T1000 (cell line): Measurements from ENCODE around the gene IDH3B.
"Not testable (repeated sequence)": the region's sequence is repeated elsewhere in the genome, so short reads cannot be mapped to it uniquely, and the experiment has no call there.

Experiments
- DNase-seq: peaks from one replicate; lab custom pipeline; 2025; ENCODE audit warnings: mixed read lengths; lab: John Stamatoyannopoulos, UW

Gene IDH3B

DNA sequence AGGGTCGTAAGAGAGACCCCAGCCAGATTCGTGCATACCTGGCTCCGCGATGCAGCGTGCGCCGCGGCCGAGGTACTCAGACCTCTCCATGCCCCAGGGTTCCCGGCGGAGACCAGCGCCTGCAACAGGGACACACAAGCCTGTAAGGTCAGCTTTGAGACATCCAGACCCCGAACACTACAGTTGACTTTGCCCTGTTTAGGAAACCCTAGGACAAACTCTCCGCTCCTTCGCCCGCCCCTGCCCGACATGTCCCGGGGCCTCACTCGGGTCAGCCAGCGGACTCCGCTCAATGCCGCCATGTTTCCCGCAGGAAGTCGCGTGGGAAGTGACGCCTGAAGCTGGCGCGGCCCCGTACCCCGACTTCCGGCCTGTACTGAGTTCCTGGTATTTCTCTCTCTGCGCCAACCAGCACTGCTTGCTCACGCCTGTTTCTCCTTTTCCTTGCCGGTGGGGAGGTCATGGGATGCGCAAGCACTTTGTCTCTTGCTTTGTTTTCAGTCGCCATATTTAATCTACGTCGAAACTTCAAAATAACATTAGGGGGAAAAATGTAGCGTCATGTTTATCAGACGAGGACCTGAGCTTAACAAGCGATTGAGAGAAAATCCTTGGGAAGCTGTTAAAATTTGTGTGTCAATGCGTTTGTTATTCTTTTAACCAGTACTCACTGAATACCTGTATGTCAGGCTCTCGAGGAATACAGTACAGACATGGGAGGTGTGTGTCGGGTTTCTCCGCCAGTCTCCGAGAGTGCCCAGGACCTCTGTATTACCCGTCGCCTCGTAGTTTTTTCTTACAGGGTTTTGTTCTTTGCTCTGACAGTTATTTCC lies at the start of gene IDH3B:
IDH3B (minus strand) TSS at position 330 of the 833 bp plus-strand sequence; CDS start at position 302, 28 bp downstream.
- peak; percentile 77 for DNase-seq

DNA sequence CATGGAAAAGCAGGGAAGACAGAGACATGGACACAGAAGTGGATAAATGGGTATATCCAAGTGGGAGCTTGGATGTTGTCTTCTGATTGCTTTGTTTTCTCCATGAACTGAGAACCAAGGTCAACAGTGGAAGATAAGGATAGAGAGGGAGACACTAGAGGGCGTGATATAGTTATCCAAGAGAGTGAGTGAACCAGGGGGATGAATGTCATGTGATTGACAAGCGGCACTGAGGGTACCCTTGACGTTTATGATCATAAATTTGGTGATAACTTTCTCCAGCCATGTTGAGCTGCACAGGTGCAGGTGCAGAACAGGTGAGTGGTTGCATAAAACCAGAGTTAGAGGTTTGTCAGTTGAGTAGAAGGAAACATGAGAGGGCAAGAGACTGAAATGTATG lies 49.3 kb upstream of the IDH3B start:
- no peak for DNase-seq

DNA sequence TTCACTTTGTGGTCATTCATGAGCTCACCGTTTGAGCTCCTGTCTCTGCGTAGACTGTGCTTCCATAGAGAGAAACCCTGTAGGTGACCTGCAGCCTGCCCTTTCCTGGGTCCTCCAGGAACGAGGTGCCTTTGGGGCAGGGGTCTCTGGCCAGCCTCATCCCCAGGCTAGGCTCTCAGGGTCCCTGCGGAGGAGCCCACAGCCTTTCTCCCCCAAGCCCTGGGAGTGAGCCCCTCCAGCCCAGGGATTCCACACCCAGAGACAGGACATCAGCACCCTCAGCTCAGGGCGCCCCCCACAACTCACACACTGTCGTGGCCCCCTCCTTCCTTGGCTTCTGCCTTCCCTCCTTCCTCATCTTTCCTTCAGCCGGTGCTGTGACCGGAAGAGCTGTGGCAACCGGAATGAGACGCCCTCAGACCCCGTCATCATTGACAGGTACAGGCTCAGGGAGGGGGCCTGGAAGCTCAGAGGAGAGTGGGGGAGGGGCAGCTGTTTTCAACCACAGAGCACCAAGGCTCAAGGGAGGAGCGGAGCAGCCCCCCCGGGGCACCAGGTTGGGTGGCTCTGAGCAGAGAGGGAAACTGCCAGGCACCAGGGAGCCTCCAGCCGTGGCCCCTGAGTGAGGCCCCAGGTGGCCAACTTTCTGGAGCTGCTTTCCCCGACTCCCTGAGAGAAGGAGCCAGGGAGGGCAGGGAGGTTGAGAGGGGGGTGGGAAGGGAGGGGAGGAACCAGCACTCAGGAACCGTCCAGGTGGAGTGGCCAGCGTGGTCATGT lies 45.4 kb upstream of the IDH3B start:
- DNase-seq: no peak

DNA sequence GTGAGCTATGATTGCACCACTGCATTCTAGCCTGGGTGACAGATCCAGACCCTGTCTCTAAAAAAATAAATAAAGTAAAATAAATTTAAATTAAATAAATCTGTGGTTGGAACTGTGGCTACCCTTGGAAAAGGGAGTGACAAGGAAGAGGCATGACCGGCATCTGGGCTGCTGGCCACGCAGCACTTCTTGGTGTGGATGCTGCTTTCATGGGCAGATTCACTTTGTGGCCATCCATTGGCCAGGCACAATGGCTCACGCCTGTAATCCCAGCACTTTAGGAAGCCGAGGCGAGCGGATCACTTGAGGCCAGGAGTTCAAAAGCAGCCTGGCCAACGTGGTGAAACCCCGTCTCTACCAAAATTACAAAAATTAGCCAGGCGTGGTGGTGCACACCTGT lies 44.6 kb upstream of the IDH3B start:
- DNase-seq: no peak

DNA sequence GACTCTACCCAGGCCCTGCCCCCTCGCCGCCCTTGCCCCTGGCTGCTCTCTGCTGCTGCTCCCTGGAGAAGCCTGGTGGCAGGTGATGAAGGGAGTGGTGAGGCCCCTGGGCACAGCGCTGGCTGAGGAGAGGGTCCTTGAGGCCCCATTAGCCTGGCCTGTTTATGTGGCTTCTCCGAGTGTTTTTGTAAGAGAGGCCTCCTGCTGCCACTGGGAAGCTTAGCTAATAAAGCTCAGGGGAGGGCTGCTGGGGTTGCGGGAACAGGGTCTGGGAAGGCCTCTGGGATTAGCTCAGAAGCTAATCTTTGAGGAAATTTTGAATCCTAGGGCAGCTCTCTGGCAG lies 44.0 kb upstream of the IDH3B start:
- DNase-seq: no peak

DNA sequence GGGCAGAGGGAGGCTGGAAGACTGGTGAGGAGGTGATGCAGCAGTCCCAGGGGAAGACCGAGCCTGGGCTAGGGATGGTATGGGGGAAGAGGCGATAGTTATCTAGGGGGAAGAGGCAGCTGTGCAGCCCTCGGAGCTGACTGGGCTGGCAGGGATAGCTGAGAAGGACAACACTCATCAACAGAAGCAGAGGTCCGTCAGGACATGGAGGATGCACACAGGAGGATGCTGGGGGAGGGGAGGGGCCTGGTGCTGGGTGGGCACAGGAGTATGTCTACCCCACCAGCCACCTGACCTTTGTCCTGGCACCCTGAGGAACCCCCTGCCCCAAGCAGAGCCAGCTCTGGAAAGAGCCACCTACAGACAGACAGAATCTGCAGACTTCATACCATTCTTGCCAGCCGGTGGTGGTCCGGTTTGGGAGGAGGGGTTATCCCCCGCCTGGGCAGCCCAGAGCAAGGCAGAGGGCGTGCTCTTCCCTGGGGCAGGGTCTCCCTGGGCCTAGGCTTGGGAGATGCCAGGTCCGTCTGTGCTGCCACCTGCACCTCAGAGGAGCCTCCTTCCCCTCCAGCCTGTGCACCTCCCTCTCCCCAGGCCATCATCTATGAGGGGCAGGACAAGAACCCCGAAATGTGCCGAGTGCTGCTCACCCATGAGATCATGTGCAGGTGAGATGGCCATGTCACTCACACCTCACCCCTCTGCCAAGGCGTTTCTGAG lies 43.5 kb upstream of the IDH3B start:
- no peak for DNase-seq

DNA sequence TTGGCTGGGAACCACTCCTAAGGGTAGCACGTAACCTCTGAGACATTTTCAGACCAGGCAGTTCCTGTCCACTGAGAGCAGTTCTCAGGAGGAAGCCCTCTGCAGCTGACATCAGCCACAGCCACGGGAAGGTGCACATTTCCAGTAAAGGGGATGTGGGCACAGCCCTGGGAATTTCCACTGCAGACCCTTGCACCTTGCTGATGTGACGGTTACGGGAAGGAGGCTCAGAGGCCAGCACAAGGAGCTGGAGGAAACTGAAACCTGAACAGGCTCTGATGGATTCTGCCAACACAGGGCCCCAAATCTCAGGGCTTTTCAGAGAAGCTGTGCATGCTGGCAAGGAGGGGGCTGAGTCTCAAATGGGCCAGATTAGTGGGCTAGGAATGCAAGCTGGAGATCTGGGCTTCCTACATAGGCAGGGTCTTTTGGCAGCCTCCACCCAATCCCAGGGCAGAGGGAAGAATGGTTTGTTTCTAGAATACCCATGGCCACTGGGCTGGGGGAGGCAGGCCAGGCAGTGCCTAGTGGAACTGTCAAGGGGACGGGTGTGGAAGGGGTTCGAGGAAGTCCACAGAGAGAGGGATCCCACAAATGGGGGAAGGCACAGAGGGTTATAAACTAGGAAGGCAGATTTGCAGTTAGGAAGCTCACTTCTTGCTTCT lies 42.8 kb upstream of the IDH3B start:
- DNase-seq: no peak

DNA sequence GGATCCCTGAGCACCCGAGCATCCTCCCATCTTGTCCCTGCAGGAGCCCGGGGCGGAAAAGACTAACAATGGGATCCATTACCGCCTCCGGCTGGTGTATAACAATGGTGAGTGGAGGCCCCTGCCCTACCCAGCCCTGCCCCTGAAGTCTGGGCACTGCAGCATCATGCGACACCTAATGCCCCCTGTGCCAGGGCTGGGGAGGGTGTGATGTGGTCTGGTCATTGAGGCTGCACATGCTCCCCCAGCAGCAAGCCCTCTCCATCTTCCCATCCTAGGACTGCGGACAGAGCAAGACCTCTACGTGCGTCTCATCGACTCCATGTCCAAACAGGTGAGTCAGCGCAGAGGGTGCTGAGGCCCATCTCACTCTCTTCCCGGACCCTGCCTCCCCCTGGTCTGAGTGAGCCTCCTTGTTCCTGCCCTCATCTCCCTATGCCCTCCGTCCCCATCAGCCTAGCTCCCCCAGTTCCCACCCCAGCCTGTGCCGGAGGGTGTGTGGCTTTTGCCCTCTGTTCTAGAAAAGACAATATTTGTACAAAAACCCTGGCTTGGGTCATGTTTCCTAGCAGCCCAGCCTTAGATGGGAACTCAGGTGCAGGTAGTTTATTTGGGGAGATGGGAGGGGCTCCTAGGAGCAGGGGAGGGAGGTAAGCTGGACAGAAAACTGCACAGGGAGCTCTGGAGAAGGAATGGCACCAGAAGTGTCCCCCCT lies 42.1 kb upstream of the IDH3B start:
- no peak for DNase-seq

DNA sequence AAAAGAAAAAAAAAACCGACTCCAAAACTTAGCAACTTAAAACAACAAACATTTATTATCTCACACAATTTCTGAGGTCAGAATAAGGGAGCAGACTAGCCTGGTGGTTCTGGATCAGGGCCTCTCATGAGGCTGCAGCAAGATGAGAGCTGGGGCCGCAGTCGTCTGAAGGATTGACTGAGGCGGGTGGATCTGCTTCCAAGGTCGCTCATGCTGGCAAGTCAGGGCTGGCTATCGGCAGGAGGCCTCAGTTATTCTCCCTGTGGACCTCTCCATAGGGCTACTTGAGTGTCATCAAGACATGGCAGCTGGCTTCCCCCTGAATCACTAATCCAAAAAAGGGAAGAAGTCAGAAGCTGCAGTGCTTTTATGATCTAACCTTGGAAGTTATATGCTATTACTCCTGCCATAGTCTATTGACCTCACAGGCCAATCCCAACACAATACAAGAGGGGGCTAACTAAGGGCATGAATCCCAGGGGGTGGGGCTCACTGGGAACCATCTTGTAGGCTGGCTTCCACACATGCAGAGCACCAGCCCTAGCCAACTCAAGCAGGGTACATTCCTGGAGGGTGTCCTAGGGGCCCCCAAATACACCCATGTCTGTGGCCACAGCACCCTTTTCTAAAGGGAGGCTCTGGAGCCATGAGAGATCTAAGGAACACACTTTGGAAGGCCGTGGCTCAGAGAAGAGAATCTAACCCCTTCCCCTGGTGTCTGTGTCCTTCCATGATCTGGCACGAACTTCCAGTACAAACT lies 39.9 kb upstream of the IDH3B start:
- no peak for DNase-seq

DNA sequence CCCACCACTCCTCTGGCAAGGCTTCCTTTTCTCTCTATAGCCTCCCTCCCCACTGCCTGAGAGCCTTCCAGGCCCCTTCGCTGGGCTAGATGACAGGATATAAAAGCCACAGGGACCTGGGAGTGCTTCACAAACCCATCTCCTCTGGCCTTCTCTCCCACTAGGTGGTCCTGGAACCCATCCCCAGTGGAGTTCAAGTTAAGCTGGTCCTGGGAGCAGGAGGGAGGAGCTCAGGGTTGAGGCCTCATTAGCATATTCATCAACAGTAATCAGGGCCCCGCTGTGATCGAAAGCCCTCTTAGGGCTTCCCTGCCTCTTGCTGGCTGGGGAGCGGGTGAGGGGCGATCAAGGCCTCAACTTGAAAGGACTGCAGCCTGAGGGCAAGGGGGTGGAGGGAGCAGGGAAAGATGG lies 37.7 kb upstream of the IDH3B start:
- no peak for DNase-seq

DNA sequence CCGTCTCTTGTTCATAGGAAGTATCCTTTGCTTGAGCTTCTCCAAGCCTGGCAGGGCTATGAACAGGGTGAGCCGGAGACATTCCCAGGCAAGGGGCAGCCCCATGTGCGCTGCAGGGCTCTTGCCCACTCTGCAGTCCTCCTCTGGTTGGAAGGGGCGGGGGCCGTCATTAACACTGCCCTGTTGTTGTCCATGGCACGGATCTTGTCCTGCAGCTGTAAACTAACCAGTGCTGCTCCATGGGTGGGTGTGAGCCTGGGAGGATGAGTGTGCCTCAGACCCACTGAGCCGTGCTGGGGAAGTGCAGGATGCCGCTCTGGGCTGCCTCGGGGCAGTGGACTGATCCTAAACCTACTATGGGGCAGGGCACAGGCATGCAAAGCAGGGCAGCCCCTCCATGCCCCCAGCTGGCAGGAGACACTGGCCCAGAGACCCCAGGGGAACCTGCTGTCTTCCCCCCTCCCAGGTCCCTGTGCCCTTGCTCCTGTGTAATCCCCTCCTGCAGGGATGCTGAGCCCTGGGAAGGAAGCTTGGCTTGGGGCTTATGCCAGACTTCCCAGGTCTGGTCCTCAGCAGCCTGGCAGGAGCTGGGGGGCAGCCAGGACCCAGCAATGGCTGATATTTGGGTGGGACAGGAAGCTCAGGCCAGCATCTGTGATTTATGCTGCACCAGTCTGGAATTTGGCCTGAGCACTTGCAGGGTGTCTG lies 37.1 kb upstream of the IDH3B start:
- no peak for DNase-seq

DNA sequence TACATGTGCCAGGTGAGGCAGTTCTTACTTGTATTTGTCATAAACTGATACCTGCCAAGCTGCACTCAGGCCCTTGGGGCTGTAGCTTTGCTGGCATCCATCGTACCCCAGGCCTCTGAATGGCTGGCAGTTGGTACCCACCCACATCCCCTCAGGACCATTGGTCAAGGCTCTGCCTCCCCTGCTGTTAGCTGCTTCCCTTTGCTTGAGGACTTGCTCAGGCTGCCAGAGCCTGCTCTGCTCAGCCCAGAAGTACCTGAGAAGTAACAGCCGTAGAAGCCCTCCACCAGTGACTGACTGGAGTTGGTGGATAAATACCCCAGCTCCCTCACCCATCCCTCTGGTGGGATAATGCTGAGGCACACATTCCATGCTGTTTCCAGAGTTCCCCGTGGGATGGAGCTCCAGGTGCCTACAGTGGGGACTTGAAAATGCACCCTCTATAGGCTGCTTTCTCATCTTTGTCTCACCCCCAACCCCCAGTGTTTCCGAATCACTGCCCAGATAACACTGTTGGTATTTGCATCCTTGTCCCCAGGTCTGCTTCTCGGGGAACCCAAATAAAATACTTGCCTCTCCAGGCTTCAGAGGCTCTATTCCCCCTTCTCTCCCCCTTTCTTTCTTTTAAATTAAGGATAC lies 35.9 kb upstream of the IDH3B start:
- no peak for DNase-seq

DNA sequence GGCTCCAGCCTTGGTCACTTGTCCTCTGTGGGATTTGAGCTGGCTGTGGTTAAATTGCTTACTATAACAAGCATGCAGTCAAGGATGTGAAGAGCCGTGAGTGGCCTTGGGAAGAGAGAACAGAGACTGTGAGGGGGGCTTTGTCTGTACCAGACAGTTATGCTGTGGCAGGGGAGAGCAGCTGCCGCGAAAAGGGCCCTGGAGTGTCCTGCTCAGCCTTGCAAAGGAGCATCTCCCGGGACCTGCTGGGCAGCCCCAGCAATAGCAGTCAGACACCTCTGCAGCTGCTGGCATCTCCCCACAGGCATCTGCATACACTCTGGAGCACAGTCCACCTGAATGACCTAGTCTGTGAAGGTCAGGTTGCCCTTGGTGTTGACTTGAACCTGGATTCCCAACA lies 34.9 kb upstream of the IDH3B start:
- DNase-seq: no peak

DNA sequence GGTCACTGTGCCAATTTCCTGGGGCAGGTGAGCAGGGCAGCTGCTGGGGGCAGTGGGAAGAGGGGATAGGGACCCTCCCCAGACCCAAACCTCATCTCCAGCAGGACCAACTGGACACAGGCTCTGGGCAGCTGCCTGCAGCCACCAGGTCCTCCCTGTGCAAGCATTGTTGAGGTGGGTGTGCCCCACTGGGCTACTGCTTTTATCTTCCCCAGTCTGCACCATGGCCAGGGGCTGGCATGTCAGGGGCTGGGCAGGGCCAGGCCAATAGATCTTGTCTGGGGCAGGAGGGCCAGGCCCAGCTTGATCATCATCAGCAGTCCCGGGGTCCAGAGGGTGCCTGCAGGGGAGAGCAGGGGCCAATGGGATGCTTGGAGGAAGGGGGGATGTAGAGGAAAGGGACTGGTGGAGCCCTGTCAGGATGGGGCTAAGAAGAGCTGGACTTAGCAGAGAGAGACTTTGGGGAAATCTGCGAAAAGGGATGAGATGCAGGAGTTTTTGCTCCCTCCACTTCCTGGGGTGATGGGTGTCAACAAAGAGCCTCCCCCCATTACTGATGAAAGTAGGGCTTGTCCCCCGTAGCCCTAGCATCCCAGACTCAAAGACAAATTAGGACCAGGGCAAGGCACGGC lies 34.3 kb upstream of the IDH3B start:
- DNase-seq: no peak

DNA sequence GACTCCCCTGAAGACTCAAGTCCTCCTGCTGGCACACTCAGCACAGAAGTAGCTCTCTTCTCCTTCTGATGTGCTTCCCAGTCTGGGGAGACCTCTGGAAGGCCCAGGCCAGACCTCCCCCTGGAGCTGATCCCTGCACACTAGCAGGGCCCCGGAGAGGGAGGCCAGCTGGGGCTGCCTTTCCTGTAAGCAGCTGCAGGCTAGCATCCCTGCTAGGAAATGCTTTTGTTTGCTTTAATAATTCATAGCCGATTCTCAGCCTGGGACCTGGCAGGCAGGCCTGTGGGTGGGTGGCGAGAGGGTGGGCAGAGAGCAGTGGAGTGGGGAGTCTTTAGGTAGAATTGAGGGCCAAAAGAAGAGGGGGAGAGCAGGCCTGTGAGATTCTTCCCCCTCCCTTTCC lies 33.8 kb upstream of the IDH3B start:
- DNase-seq: no peak

DNA sequence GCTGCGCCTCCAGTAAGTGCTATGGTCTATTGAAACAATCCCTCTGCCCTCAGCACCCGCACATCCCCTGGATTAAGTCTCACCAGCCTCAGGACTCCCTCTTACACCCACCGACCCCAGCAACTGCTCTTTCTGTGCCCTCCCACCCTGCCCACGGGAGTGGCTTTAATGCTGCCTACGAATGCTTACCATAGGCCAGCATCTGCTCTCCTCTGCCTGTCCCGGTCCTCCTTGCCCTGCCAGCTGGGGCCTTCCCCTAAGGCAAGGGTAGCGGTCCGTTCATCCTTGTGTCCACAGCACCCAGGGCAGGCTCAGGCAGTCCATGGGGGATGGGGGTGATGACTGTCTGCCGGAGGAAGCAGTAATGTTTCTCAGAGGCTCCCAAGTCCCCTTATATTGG lies 32.6 kb upstream of the IDH3B start:
- no peak for DNase-seq

DNA sequence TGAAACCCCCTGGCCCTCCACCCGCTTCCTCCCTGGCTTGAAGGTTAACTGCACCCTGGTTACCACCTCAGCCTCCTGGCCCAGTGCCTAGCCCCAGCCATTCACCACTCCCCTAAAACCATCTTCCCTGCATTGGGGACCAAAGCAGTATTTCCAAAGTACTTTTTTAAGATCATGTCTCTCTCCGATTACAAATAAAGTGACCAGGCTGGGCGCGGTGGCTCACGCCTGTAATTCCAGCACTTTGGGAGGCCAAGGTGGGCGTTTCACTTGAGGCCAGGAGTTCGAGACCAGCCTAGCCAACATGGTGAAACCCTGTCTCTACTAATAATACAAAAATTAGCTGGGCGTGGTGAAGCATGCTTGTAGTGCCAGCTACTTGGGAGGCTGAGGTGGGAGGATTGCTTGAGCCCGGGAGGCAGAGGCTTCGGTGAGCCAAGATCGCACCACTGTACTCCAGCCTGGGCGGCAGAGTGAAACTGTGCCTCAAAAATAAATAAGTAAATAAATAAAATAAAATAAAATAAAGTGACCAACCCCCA lies 32.0 kb upstream of the IDH3B start:
- not testable (repeated sequence) for DNase-seq

DNA sequence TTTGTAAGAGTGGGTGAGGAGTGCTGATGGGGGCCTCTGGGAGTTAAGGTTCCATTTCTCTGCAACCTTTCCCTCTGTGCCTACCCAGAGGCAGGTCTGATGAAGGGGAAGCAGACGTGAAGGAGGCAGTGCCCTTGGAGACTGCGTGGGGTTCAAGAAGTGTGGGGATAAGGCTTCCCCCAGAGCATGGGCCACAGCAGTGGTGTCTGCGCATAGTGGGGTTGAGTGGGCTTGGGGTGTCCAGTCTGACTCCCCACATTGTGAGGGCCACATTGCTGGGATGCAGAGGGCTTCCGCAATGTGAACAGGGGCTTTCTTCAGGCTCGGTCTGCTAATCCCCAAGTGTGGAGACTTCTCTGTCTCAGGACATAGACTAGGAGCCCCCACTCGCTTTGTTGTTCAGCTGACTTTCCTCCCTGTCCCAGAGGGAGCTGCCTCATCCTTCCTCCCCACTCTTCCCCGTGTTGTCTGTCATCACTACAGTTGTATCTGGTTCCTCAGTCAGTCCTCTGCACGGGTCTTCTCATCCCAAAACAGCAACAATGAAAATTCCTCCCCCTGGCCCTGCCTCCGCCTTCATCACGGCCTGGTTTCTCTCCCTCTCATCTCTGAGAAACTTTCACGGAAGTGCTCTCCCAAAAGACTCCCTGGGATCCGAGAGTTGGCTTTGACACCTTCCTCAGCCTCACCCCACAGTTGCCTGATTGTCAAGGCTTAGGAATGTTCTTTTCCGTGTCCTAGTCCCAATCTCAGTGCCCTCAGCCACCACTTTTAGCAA lies 31.4 kb upstream of the IDH3B start:
- no peak for DNase-seq
